NCI-H510A (cell line): Measurements from ENCODE around the gene RPS6KA5.

Source experiments
- DNase-seq: peaks from one replicate; lab custom pipeline; 2025; lab: John Stamatoyannopoulos, UW

RPS6KA5 gene

GRCh38 chr14:90938615-90939014 lies 121.8 kb downstream of the RPS6KA5 start:
- no peak for DNase-seq

- DNase-seq, result no peak
These were observed 123.5 kb downstream of the RPS6KA5 start for GRCh38 chr14:90936757-90937440.

- DNase-seq, result no peak
These were observed 135.7 kb downstream of the RPS6KA5 start for GRCh38 chr14:90924621-90925340.

GRCh38 chr14:90922141-90922540 lies 138.3 kb downstream of the RPS6KA5 start:
- DNase-seq, result no peak

- no peak for DNase-seq
These were observed 149.3 kb downstream of the RPS6KA5 start for GRCh38 chr14:90911121-90911520.

- no peak for DNase-seq
These were observed 153.3 kb downstream of the RPS6KA5 start for GRCh38 chr14:90907178-90907577.

GRCh38 chr14:90905531-90905930 lies 154.9 kb downstream of the RPS6KA5 start:
- DNase-seq, result no peak

- no peak for DNase-seq
These were observed 157.3 kb downstream of the RPS6KA5 start for GRCh38 chr14:90903101-90903500.

GRCh38 chr14:90900476-90901083 lies 159.9 kb downstream of the RPS6KA5 start:
- no peak for DNase-seq

GRCh38 chr14:90897022-90897421 lies 163.4 kb downstream of the RPS6KA5 start:
- no peak for DNase-seq

- no peak for DNase-seq
These were observed 166.2 kb downstream of the RPS6KA5 start for GRCh38 chr14:90894241-90894640.

GRCh38 chr14:90893510-90893909 lies 166.9 kb downstream of the RPS6KA5 start:
- DNase-seq, result no peak

GRCh38 chr14:90892970-90893369 lies 167.5 kb downstream of the RPS6KA5 start:
- no peak for DNase-seq

GRCh38 chr14:90891326-90891725 lies 169.1 kb downstream of the RPS6KA5 start:
- DNase-seq, result no peak

GRCh38 chr14:90890322-90891020 lies 170.0 kb downstream of the RPS6KA5 start:
- no peak for DNase-seq

GRCh38 chr14:90886297-90886815 lies 174.1 kb downstream of the RPS6KA5 start:
- no peak for DNase-seq

- no peak for DNase-seq
These were observed 176.7 kb downstream of the RPS6KA5 start for GRCh38 chr14:90883782-90884181.

- no peak for DNase-seq
These were observed 177.2 kb downstream of the RPS6KA5 start for GRCh38 chr14:90883197-90883596.

GRCh38 chr14:90880282-90880681 lies 180.2 kb downstream of the RPS6KA5 start:
- no peak for DNase-seq

- DNase-seq, result no peak
These were observed 185.8 kb downstream of the RPS6KA5 start for GRCh38 chr14:90874599-90874998.

GRCh38 chr14:90871605-90872233 lies 188.7 kb downstream of the RPS6KA5 start:
- no peak for DNase-seq
